AG04449 (cell line): ENCODE data around the gene CHST8.
A peak's percentile ranks its signal among the peaks of the same experiment; 100 is the strongest.
"Not testable (repeated sequence)": the region's sequence is repeated elsewhere in the genome, so short reads cannot be mapped to it uniquely, and the experiment has no call there.

ENCODE experiments used
- CTCF ChIA-PET: fragments of 350-600 bp; formaldehyde crosslinking; extraction: SDS; loops from one replicate; lab custom pipeline; 2021; ENCODE audit warnings: antibody characterized with exemption; lab: Yijun Ruan, JAX
- POLR2A ChIA-PET: fragments of 400-600, 350-600 bp; formaldehyde crosslinking; extraction: SDS; loops from one replicate; lab custom pipeline; 2020; ENCODE audit warnings: antibody characterized with exemption, inconsistent platforms; lab: Yijun Ruan, JAX
- DNase-seq: peaks from one replicate; pipeline ENCODE4 v3.0.0-alpha.2; 2010; ENCODE audit warnings: low read depth, low spot score
- H3K4me3 ChIP-seq: 2 replicates; pipeline ENCODE4 v1.5.1; 2011; ENCODE audit warnings: low read depth, mild to moderate bottlenecking, control low read depth, low read length
- TF ChIP-seq, protein P1 (sequence below): IDR thresholded peaks from one replicate; pipeline ENCODE4 v1.5.1; 2011; ENCODE audit warnings: mild to moderate bottlenecking, moderate library complexity, low read length, control low read depth, inconsistent platforms; ENCODE audit not compliant: insufficient read depth; ENCODE audit errors: missing control alignments

CHST8 gene

DNA sequence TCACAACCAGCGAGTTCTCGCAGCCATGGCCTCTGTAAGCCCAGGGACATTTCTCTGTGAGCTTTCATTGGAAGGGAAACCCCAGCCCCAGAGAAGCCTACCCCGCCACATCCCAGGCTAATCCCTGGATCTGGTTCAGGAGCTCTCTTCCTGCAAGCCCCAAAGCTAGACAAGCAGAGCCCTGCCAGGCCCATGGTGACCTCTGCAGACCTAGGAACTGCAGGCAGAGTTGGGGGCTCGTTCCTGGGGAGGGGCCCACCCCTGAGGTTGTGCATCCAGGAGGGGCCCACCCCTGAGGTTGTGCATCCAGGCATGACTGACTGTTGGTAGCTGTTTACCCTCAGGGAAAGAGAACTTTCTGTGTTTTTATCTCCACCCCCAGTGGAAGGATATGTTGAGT lies 196.7 kb downstream of the CHST8 start:
- H3K4me3 ChIP-seq: no peak overlapping the region
- DNase-seq: no peak
- TF ChIP-seq, protein P1, sequence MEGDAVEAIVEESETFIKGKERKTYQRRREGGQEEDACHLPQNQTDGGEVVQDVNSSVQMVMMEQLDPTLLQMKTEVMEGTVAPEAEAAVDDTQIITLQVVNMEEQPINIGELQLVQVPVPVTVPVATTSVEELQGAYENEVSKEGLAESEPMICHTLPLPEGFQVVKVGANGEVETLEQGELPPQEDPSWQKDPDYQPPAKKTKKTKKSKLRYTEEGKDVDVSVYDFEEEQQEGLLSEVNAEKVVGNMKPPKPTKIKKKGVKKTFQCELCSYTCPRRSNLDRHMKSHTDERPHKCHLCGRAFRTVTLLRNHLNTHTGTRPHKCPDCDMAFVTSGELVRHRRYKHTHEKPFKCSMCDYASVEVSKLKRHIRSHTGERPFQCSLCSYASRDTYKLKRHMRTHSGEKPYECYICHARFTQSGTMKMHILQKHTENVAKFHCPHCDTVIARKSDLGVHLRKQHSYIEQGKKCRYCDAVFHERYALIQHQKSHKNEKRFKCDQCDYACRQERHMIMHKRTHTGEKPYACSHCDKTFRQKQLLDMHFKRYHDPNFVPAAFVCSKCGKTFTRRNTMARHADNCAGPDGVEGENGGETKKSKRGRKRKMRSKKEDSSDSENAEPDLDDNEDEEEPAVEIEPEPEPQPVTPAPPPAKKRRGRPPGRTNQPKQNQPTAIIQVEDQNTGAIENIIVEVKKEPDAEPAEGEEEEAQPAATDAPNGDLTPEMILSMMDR: no peak
- POLR2A ChIA-PET: no interaction called here
- CTCF ChIA-PET: interaction anchor here (0.9 to 2.7 kb wide), 6 partner anchors 9 to 180 kb away, joined by 3 to 11 read pairs (median 6); partner anchors contain the start of gene KCTD15

DNA sequence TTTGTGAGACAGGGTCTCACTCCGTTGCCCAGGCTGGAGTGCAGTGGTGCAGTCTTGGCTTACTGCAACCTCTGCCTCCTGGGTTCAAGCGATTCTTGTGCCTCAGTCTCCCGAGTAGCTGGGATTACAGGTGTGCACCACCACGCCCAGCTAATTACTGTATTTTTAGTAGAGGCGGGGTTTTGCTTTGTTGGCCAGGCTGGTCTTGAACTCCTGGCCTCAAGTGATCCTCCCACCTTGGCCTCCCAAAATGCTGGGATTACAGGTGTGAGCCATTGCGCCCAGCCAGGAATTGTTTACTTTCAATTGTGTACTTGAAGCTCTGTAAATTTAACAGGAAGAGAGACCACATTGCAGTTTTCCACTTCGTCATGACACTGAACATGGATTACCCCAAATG lies 197.3 kb downstream of the CHST8 start:
- H3K4me3 ChIP-seq, DNase-seq, POLR2A ChIA-PET: not testable (repeated sequence)
- CTCF ChIA-PET: interaction anchor here (1.3 to 2.7 kb wide), 7 partner anchors 10 to 277 kb away, joined by 4 to 11 read pairs (median 6); partner anchors contain the start of gene KCTD15

DNA sequence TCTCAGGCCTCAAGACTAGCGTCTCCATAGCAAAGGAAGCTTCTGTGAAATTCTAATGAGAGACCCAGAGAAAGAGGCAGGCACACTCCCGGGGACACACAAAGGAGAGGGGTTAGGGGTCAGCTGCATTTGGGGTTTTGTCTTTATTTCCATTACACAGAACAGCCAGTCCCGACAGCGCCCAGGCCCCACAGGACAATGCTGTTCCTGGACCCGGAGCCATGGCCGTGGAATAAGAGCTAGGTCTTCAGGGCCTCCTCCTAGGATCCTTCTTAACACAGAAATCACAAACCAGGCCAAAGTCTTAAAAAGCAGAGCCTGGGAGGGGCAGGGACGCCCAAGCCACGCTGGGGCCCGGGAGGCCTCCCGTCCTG lies 197.7 kb downstream of the CHST8 start:
- H3K4me3 ChIP-seq: peak overlapping the region; percentile 44
- ChIA-PET CTCF (interaction anchor here (1.3 to 2.7 kb wide), 5 partner anchors 22 to 277 kb away, joined by 4 to 11 read pairs (median 6); partner anchors contain the start of gene KCTD15), POLR2A (no interaction called here)
- TF ChIP-seq, protein P1: no peak
- no peak for DNase-seq

DNA sequence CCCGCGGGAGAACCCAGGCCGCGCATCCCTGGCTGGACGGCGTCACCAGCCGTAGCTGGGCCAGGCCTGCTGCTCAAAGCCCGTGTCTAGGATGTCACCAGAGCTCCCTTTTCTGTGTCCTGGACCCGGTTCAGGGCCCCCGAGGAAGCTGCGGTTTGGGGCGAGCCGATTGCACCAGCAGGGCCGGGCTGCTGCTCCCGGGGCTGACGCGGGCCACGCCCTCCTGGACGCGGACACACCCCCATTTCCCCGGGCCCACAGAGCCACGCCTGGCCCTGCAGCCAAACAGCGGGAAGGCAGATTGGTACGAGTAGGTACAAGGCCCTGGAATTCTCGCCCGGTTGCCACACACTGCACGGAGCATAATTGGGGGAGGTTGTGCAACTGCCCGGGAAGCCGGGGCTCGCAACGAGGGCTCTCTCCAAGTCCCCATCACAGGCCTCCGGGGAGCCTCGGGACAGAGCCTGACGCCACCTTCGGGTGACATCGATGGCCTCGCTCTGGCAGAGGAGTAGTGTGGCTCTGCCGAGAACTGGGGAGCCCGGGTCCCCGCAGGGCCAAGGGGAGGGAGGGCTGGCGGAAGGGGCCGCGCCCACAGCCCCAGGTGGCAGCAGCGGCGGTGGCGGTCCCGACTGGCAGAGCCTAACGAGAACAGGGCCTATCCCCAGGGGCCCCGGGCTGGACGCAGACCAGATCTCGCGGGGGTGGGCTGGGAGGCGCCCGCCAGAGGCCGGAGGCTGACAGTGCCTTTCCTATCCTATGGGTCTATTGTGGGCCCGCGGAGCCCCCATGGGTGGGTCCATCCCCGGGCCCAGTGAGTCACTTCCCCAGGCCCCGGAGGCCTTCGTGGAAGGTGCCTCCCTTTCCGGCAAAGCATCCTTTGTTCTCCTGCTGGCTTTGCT lies 198.4 kb downstream of the CHST8 start:
- ChIA-PET POLR2A (no interaction called here), CTCF (interaction anchor here (1.0 to 2.7 kb wide), 6 partner anchors 22 to 276 kb away, joined by 3 to 11 read pairs (median 5); partner anchors contain the start of gene KCTD15)
- peak overlapping the region; percentile 44 for H3K4me3 ChIP-seq
- no peak for DNase-seq
- TF ChIP-seq, protein P1: no peak

DNA sequence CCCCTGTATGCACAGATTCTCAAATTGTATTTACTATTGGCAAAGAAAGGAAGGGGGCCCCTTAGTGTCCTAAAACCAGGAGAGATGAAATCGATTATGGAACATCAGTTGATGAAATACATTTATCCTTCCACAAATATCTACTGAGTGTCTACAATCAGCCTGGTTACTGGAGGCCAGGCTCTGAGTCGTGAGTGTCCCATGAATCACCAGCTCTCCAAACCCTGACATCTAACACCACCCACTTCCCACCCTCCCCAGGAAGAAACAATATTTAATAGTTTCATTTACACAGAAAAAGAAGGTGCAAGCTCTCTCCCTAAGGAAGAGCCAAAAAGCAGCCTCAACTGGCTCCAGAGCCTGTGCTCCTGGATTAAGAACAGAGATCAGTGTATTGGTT lies 200.1 kb downstream of the CHST8 start:
- TF ChIP-seq, protein P1: no peak
- CTCF ChIA-PET: interaction anchor here (1.4 kb wide), 1 partner anchor 44 kb away, joined by 6 read pairs; no protein-coding TSS in a partner anchor
- DNase-seq: no peak
- no peak overlapping the region for H3K4me3 ChIP-seq
- POLR2A ChIA-PET: no interaction called here
